Mesothelial cell of epicardium (in vitro differentiated cells): ENCODE data around the gene MPL. TPM values are rescaled to one million over a fixed set of nuclear protein-coding genes. Genes with fewer than 3 reads are reported as not detected.
"Not testable (repeated sequence)": the region's sequence is repeated elsewhere in the genome, so short reads cannot be mapped to it uniquely, and the experiment has no call there.

ENCODE experiments used
- DNase-seq, 2 experiments: peaks; one replicate each; pipeline ENCODE4 v3.0.0; 2021; ENCODE audit warnings: low spot score in 2 of 2; ENCODE audit not compliant: unreplicated experiment in 2 of 2
- H3K27ac Mint-ChIP-seq: 2 replicates; pipeline ENCODE4 v1.8.0; 2021; ENCODE audit warnings: mixed read lengths
- H3K27me3 Mint-ChIP-seq: 2 replicates; pipeline ENCODE4 v1.8.0; 2021; ENCODE audit warnings: low read depth, mixed read lengths
- H3K36me3 Mint-ChIP-seq: 2 replicates; pipeline ENCODE4 v1.8.0; 2021; ENCODE audit warnings: mixed read lengths
- H3K4me1 Mint-ChIP-seq: 2 replicates; pipeline ENCODE4 v1.8.0; 2021; ENCODE audit warnings: mixed read lengths
- H3K4me3 Mint-ChIP-seq: 2 replicates; pipeline ENCODE4 v1.8.0; 2021; ENCODE audit warnings: mild to moderate bottlenecking, moderate library complexity, mixed read lengths
- H3K9me3 Mint-ChIP-seq: 2 replicates; pipeline ENCODE4 v1.8.0; 2021; ENCODE audit warnings: mixed read lengths
- total RNA-seq: library from RNA; stranded (reverse); gene quantifications from 3 replicates; pipeline ENCODE4 v1.2.1, GENCODE V29; 2021
- TF ChIP-seq, protein P1 (sequence below): fragments of 200-600 bp; sonication (generic); IDR thresholded peaks from one replicate; pipeline ENCODE4 v1.5.0; 2021; ENCODE audit warnings: antibody characterized with exemption; ENCODE audit not compliant: unreplicated experiment

The MPL gene
- total RNA-seq, 1 donor from 2014 or later, result not detected

DNA sequence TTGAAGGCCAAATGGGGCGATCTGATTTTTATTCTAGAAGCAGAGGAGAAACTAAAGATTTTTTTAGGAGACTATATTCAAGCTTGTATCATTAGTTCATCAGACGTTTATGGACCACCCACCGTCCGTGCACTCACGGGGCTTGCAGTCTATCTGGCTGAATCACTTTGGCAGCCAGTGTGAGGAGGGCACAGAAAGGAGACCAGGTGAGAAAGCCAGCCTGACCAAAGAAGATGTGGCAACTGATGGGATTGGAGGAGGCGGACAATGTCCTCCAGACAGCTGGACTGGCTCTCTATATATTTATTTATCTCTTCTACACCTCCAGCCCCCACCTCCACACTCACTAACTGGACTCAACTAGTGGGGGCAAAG, 31.0 kb downstream of the MPL start:
- H3K4me3 Mint-ChIP-seq, result peak overlapping the region; percentile 68
- H3K27ac Mint-ChIP-seq, result peak overlapping the region; percentile 85
- H3K27me3 Mint-ChIP-seq, result no peaks in the 10 kb centered on the region
- DNase-seq, result no peak
- TF ChIP-seq, protein P1, sequence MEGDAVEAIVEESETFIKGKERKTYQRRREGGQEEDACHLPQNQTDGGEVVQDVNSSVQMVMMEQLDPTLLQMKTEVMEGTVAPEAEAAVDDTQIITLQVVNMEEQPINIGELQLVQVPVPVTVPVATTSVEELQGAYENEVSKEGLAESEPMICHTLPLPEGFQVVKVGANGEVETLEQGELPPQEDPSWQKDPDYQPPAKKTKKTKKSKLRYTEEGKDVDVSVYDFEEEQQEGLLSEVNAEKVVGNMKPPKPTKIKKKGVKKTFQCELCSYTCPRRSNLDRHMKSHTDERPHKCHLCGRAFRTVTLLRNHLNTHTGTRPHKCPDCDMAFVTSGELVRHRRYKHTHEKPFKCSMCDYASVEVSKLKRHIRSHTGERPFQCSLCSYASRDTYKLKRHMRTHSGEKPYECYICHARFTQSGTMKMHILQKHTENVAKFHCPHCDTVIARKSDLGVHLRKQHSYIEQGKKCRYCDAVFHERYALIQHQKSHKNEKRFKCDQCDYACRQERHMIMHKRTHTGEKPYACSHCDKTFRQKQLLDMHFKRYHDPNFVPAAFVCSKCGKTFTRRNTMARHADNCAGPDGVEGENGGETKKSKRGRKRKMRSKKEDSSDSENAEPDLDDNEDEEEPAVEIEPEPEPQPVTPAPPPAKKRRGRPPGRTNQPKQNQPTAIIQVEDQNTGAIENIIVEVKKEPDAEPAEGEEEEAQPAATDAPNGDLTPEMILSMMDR, result no peak
- no peaks in the 10 kb centered on the region for H3K9me3 Mint-ChIP-seq
- H3K4me1 Mint-ChIP-seq, result peaks cover 29% of the 10 kb centered on the region
- H3K36me3 Mint-ChIP-seq, result peaks cover 6% of the 10 kb centered on the region

DNA sequence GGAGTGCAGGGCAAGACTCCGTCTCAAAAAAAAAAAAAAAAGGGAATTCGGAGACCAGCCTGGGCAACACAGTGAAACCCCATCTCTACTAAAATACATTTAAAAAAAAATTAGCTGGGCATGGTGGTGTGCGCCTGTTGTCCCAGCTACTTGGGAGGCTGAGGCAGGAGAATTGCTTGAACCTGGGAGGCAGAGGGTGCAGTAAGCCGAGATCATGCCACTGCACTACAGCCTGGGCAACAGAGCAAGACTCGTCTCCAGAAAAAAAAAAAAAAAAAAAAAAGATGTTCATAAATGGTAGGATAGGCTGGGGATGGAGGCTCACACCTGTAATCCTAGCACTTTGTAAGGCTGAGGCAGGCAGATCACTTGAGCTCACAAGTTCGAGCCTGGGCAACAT, 32.2 kb downstream of the MPL start:
- not testable (repeated sequence) for H3K27me3 Mint-ChIP-seq

GRCh38 chr1:43370564-43370963, 32.9 kb downstream of the MPL start:
- TF ChIP-seq, protein P1, result no peak
- Mint-ChIP-seq H3K27ac (no peak overlapping the region), H3K4me1 (peaks cover 25% of the 10 kb centered on the region), H3K36me3 (peaks cover 1% of the 10 kb centered on the region), H3K4me3 (no peak overlapping the region), H3K9me3 (no peaks in the 10 kb centered on the region), H3K27me3 (no peaks in the 10 kb centered on the region)
- DNase-seq, result no peak

More for the DNA sequence above, 32.2 kb downstream of the MPL start:
- not testable (repeated sequence) for H3K27ac Mint-ChIP-seq, H3K9me3 Mint-ChIP-seq, H3K4me3 Mint-ChIP-seq, DNase-seq, H3K36me3 Mint-ChIP-seq
- H3K4me1 Mint-ChIP-seq, result peaks cover 29% of the 10 kb centered on the region

GRCh38 chr1:43372172-43372571, 34.6 kb downstream of the MPL start:
- Mint-ChIP-seq H3K9me3 (no peaks in the 10 kb centered on the region), H3K4me1 (peaks cover 11% of the 10 kb centered on the region), H3K27me3 (no peaks in the 10 kb centered on the region), H3K4me3 (no peak overlapping the region), H3K27ac (no peak overlapping the region), H3K36me3 (peaks cover 3% of the 10 kb centered on the region)
- no peak for DNase-seq
- TF ChIP-seq, protein P1, result no peak

- H3K27me3 Mint-ChIP-seq, result no peaks in the 10 kb centered on the region
- H3K27ac Mint-ChIP-seq, result no peak overlapping the region
- peaks cover 3% of the 10 kb centered on the region for H3K36me3 Mint-ChIP-seq
- TF ChIP-seq, protein P1, result no peak
- H3K4me3 Mint-ChIP-seq, result no peak overlapping the region
- DNase-seq, result no peak
- peaks cover 7% of the 10 kb centered on the region for H3K4me1 Mint-ChIP-seq
- no peaks in the 10 kb centered on the region for H3K9me3 Mint-ChIP-seq
Observed at GRCh38 chr1:43373066-43373940, 35.7 kb downstream of the MPL start.

GRCh38 chr1:43376723-43377235, 39.2 kb downstream of the MPL start:
- peaks cover 9% of the 10 kb centered on the region for H3K36me3 Mint-ChIP-seq
- H3K27me3 Mint-ChIP-seq, result no peaks in the 10 kb centered on the region
- no peak for DNase-seq
- TF ChIP-seq, protein P1, result no peak
- H3K4me3 Mint-ChIP-seq, result no peak overlapping the region
- H3K27ac Mint-ChIP-seq, result no peak overlapping the region
- no peaks in the 10 kb centered on the region for H3K9me3 Mint-ChIP-seq
- no peaks in the 10 kb centered on the region for H3K4me1 Mint-ChIP-seq
